ENCODE measurements around the gene NOX3.

DNA sequence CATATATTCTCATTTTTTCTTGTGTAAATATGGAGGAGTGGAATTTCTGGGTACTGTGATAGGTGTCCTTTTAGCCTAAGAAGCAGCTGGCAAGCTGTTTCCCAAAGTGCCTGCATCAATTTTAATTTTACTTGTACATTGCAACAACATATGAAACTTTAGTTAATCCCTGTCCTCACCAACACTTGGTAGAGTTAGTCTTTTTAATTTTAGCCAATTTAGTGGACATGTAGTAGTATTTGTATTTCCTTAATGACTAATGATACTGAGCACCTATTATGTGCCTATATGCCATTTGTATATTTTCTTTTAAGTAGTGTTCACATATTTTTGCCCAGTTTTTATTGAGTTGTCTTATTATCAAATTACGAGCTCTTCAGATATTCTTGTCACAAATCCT lies 46.8 kb upstream of the NOX3 start:
- TF ChIP-seq CTCF (conservative IDR thresholded peaks at IDR 0.05; ENCODE audit: low read depth in 2 of 2) (no peak), EZH2 (IDR thresholded peaks at IDR 0.05; ENCODE audit: low read depth, unreplicated experiment) (no peak), POLR2AphosphoS5 (IDR thresholded peaks at IDR 0.05; ENCODE audit: low read depth) (no peak), NANOG (IDR thresholded peaks at IDR 0.05; ENCODE audit: borderline replicate concordance) (no peak), EZH2phosphoT487 (IDR thresholded peaks at IDR 0.05; ENCODE audit: unreplicated experiment) (no peak), CREB1 (CRISPR knock-in tag; IDR thresholded peaks at IDR 0.05; ENCODE audit: low read depth) (no peak), JUNB (IDR thresholded peaks at IDR 0.05; ENCODE audit: unreplicated experiment) (no peak), REST (IDR thresholded peaks at IDR 0.05; ENCODE audit: unreplicated experiment) (no peak), ETS1 (IDR thresholded peaks at IDR 0.05) (no peak), ZNF114 (CRISPR knock-in tag; IDR thresholded peaks at IDR 0.05) (no peak), ZNF331 (CRISPR knock-in tag; IDR thresholded peaks at IDR 0.05; ENCODE audit: low read depth) (no peak), ZNF462 (CRISPR knock-in tag; IDR thresholded peaks at IDR 0.05) (no peak)
